Osteocyte (in vitro differentiated cells): ENCODE results near the gene TVP23C. TPM values are rescaled to one million over a fixed set of nuclear protein-coding genes. Genes with fewer than 3 reads are reported as not detected.
"Not testable (repeated sequence)": the region's sequence is repeated elsewhere in the genome, so short reads cannot be mapped to it uniquely, and the experiment has no call there.

Source experiments
- DNase-seq: peaks from one replicate; pipeline ENCODE4 v3.0.0; 2021; ENCODE audit warnings: mixed read lengths; ENCODE audit not compliant: unreplicated experiment; ENCODE audit errors: extremely low spot score
- H3K27ac Mint-ChIP-seq: one replicate; pipeline ENCODE4 v1.8.0; 2021; ENCODE audit warnings: mild to moderate bottlenecking, mixed read lengths; ENCODE audit not compliant: unreplicated experiment
- H3K27me3 Mint-ChIP-seq: one replicate; pipeline ENCODE4 v1.8.0; 2021; ENCODE audit warnings: mixed read lengths; ENCODE audit not compliant: unreplicated experiment
- H3K36me3 Mint-ChIP-seq: one replicate; pipeline ENCODE4 v1.8.0; 2021; ENCODE audit warnings: mixed read lengths; ENCODE audit not compliant: unreplicated experiment
- H3K4me1 Mint-ChIP-seq: one replicate; pipeline ENCODE4 v1.8.0; 2021; ENCODE audit warnings: mixed read lengths; ENCODE audit not compliant: unreplicated experiment
- H3K4me3 Mint-ChIP-seq: one replicate; pipeline ENCODE4 v1.8.0; 2021; ENCODE audit warnings: mild to moderate bottlenecking, moderate library complexity, mixed read lengths; ENCODE audit not compliant: unreplicated experiment
- H3K9me3 Mint-ChIP-seq: one replicate; pipeline ENCODE4 v1.8.0; 2021; ENCODE audit warnings: mixed read lengths; ENCODE audit not compliant: unreplicated experiment
- total RNA-seq: library from RNA; stranded (reverse); gene quantifications from 2 replicates; pipeline ENCODE4 v1.2.1, GENCODE V29; 2021
- TF ChIP-seq, protein P1 (sequence below): fragments of 200-600 bp; sonication (generic); IDR thresholded peaks from 2 replicates; pipeline ENCODE4 v1.5.0; 2021; ENCODE audit warnings: antibody characterized with exemption, mild to moderate bottlenecking, moderate library complexity

The TVP23C gene
- total RNA-seq, 1 donor from 2014 or later: 22.1 TPM

DNA sequence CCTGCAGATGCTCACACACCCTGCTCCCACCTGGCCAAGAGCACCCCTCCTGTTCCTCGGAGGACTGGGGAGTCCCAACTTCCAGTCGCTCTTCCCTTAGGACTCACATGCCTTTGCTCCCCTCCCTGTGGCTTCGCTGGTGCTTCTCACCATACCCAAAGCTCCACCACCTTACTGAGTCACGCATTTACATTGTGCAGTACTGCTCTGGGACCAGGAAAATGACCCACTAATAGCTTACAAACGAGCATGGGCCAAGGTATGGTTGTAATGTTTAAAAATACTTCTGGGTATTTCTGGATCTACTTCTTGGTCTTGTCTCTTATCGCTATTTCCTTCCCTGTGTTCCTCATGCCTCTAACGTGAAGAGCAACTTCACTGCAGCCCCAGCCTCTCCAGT lies 54.8 kb downstream of the TVP23C start:
- no peak for DNase-seq
- Mint-ChIP-seq H3K9me3 (peaks cover 5% of the 10 kb centered on the region), H3K4me1 (peaks cover 15% of the 10 kb centered on the region), H3K4me3 (no peak overlapping the region), H3K36me3 (peaks cover 24% of the 10 kb centered on the region), H3K27ac (no peak overlapping the region), H3K27me3 (no peaks in the 10 kb centered on the region)
- TF ChIP-seq, protein P1, sequence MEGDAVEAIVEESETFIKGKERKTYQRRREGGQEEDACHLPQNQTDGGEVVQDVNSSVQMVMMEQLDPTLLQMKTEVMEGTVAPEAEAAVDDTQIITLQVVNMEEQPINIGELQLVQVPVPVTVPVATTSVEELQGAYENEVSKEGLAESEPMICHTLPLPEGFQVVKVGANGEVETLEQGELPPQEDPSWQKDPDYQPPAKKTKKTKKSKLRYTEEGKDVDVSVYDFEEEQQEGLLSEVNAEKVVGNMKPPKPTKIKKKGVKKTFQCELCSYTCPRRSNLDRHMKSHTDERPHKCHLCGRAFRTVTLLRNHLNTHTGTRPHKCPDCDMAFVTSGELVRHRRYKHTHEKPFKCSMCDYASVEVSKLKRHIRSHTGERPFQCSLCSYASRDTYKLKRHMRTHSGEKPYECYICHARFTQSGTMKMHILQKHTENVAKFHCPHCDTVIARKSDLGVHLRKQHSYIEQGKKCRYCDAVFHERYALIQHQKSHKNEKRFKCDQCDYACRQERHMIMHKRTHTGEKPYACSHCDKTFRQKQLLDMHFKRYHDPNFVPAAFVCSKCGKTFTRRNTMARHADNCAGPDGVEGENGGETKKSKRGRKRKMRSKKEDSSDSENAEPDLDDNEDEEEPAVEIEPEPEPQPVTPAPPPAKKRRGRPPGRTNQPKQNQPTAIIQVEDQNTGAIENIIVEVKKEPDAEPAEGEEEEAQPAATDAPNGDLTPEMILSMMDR: no peak

DNA sequence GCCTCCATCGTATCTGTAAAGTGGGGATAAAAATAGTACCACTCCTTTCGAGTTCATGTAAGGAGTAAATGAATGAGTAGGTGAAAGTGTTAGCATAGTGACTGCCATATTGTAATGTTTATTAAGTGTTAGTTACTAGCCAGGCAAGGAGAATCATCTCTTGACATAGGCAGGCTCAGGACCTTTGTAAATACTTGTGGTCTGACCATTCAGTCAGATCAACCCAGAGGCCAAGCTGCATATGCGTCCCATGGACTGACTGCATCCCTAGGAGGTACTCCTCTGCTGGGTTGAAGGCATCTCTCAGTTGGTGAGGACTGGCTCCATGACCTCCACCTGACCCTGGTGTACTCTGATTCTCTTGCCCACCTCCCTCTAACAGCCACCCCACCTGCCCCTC lies 55.4 kb downstream of the TVP23C start:
- TF ChIP-seq, protein P1: no peak
- peaks cover 5% of the 10 kb centered on the region for H3K9me3 Mint-ChIP-seq
- H3K36me3 Mint-ChIP-seq: peaks cover 24% of the 10 kb centered on the region
- DNase-seq: no peak
- H3K4me3 Mint-ChIP-seq: no peak overlapping the region
- no peak overlapping the region for H3K27ac Mint-ChIP-seq
- peaks cover 12% of the 10 kb centered on the region for H3K4me1 Mint-ChIP-seq
- no peaks in the 10 kb centered on the region for H3K27me3 Mint-ChIP-seq

DNA sequence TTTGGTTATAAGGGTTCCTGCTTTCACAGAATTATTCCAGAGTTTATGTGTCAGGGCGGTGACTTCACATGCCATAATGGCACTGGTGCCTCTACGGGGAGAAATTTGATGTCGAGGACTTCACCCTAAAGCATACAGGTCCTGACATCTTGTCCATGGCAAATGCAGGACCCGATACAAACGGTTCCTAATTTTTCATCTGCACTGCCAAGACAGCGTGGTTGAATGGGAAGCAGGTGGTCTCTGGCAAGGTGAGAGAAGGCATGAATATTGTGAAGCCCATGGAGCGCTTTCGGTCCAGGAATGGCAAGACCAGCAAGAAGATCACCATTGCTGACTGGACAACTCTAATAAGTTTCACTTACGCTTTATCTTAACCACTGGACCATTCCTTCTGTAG lies 56.3 kb downstream of the TVP23C start:
- H3K4me1 Mint-ChIP-seq: peaks cover 18% of the 10 kb centered on the region
- H3K36me3 Mint-ChIP-seq: peaks cover 24% of the 10 kb centered on the region
- H3K9me3 Mint-ChIP-seq: peaks cover 5% of the 10 kb centered on the region
- no peak overlapping the region for H3K27ac Mint-ChIP-seq
- DNase-seq: no peak
- no peaks in the 10 kb centered on the region for H3K27me3 Mint-ChIP-seq
- H3K4me3 Mint-ChIP-seq: no peak overlapping the region
- TF ChIP-seq, protein P1: no peak

DNA sequence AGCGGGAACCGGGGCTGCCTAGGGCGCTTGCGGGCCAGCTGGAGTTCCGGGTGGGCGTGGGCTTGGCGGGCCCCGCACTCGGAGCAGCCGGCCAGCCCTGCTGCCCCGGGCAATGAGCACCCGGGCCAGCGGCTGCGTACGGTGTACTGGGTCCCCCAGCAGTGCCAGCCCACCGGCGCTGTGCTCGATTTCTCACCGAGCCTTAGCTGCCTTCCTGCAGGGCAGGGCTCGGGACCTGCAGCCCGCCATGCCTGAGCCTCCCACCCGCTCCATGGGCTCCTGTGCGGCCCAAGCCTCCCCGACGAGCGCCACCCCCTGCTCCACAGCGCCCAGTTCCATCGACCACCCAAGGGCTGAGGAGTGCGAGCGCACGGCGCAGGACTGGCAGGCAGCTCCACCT lies 57.6 kb downstream of the TVP23C start:
- not testable (repeated sequence) for H3K27ac Mint-ChIP-seq, H3K9me3 Mint-ChIP-seq, DNase-seq, H3K27me3 Mint-ChIP-seq, H3K4me3 Mint-ChIP-seq
- Mint-ChIP-seq H3K36me3 (peaks cover 24% of the 10 kb centered on the region), H3K4me1 (peaks cover 20% of the 10 kb centered on the region)

DNA sequence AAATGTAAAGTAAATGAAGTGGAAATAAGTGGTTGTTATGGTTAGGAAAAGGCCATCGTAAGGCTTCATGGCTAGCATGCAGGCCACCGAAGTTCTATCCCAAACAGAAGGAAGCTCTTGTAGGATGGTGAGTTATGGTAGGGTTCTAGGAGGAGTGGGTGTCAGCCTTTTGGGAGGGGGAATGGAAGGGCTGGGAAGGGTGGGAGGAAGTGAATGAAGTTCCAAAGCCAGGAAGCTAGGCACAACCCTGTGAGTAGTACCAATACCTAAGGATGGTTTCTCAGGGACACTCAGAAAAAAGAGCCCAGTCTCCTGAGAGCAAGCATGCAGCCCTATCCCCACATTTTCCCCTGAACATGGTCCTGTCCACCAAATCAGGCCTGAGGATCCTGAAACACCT lies 59.6 kb downstream of the TVP23C start:
- peaks cover 21% of the 10 kb centered on the region for H3K36me3 Mint-ChIP-seq
- peaks cover 13% of the 10 kb centered on the region for H3K4me1 Mint-ChIP-seq
- DNase-seq: no peak
- no peaks in the 10 kb centered on the region for H3K9me3 Mint-ChIP-seq
- TF ChIP-seq, protein P1: no peak
- H3K27me3 Mint-ChIP-seq: no peaks in the 10 kb centered on the region
- peak overlapping the region; percentile 4 for H3K27ac Mint-ChIP-seq
- no peak overlapping the region for H3K4me3 Mint-ChIP-seq
